Stimulated activated CD8-positive, alpha-beta memory T cell treated with anti-CD3 and anti-CD28 coated beads, Interleukin-4, amount 100 ng/mL, for 4 hours (primary cell): ENCODE results near the gene SLC46A2.

Source experiments
- DNase-seq, 2 donors: peaks; one replicate each; pipeline ENCODE4 v3.0.0-alpha.2; 2020; ENCODE audit warnings: low read depth in 2 of 2, low spot score in 1 of 2

Gene SLC46A2

GRCh38 chr9:112890106-112891081, at the start of gene SLC46A2:
SLC46A2 (minus strand) TSS chr9:112890876; CDS start chr9:112890681, 195 bp downstream.
- no peak for DNase-seq

- DNase-seq, result no peak
Measured at GRCh38 chr9:112939418-112939817, 48.7 kb upstream of the SLC46A2 start.

GRCh38 chr9:112933696-112934095, 43.0 kb upstream of the SLC46A2 start:
- no peak for DNase-seq

GRCh38 chr9:112925058-112925641, 34.5 kb upstream of the SLC46A2 start:
- DNase-seq, result no peak

GRCh38 chr9:112921549-112921948, 30.9 kb upstream of the SLC46A2 start:
- no peak for DNase-seq

GRCh38 chr9:112917987-112918362, 27.3 kb upstream of the SLC46A2 start:
- no peak for DNase-seq

GRCh38 chr9:112917047-112917986, 26.6 kb upstream of the SLC46A2 start:
- no peak for DNase-seq

- DNase-seq, result no peak
Measured at GRCh38 chr9:112914524-112914923, 23.8 kb upstream of the SLC46A2 start.

- DNase-seq, result no peak
Measured at GRCh38 chr9:112913326-112913725, 22.6 kb upstream of the SLC46A2 start.

GRCh38 chr9:112912636-112913035, 22.0 kb upstream of the SLC46A2 start:
- DNase-seq, result no peak

- no peak for DNase-seq
Measured at GRCh38 chr9:112911736-112912135, 21.1 kb upstream of the SLC46A2 start.

GRCh38 chr9:112905084-112905483, 14.4 kb upstream of the SLC46A2 start:
- DNase-seq, result no peak

- no peak for DNase-seq
Measured at GRCh38 chr9:112900901-112901300, 10.2 kb upstream of the SLC46A2 start.

- DNase-seq, result no peak
Measured at GRCh38 chr9:112900488-112900887, 9.8 kb upstream of the SLC46A2 start.

- DNase-seq, result no peak
Measured at GRCh38 chr9:112898872-112899311, 8.2 kb upstream of the SLC46A2 start.

- no peak for DNase-seq
Measured at GRCh38 chr9:112896131-112896530, 5.5 kb upstream of the SLC46A2 start.

- DNase-seq, result no peak
Measured at GRCh38 chr9:112894699-112895098, 4.0 kb upstream of the SLC46A2 start.

GRCh38 chr9:112894041-112894440, 3.4 kb upstream of the SLC46A2 start:
- no peak for DNase-seq

GRCh38 chr9:112892981-112893380, 2.3 kb upstream of the SLC46A2 start:
- DNase-seq, result no peak

GRCh38 chr9:112891521-112891920, 845 bp upstream of the SLC46A2 start:
- no peak for DNase-seq

GRCh38 chr9:112887381-112887780, 3.3 kb downstream of the SLC46A2 start:
- no peak for DNase-seq
